Caki2 (cell line): ENCODE measurements around the gene DCLRE1A. TPM values are rescaled to one million over a fixed set of nuclear protein-coding genes. Genes with fewer than 3 reads are reported as not detected.
A peak's percentile ranks its signal among the peaks of the same experiment; 100 is the strongest.
"Not testable (repeated sequence)": the region's sequence is repeated elsewhere in the genome, so short reads cannot be mapped to it uniquely, and the experiment has no call there.

Experiments
- DNase-seq: peaks from one replicate; pipeline ENCODE4 v3.0.0-alpha.2; 2015; ENCODE audit warnings: low read depth
- in situ Hi-C: cut with HindIII; loops from 2 replicates; pipeline ENCODE4 v1.10.0; 2016; ENCODE audit warnings: low sequenced_read_pairs, low pct_unique_long_range_greater_than_20kb, mixed read lengths
- total RNA-seq: library from RNA; depleted of rRNA; stranded (reverse); fragments of >200 nt; shearing (Covaris generic); gene quantifications from 2 replicates; pipeline ENCODE4 v1.2.3, GENCODE V29; 2014; ENCODE audit warnings: low replicate concordance

Gene DCLRE1A
- total RNA-seq, 1 experiment from 2014 or later, result 7.6 TPM

DNA sequence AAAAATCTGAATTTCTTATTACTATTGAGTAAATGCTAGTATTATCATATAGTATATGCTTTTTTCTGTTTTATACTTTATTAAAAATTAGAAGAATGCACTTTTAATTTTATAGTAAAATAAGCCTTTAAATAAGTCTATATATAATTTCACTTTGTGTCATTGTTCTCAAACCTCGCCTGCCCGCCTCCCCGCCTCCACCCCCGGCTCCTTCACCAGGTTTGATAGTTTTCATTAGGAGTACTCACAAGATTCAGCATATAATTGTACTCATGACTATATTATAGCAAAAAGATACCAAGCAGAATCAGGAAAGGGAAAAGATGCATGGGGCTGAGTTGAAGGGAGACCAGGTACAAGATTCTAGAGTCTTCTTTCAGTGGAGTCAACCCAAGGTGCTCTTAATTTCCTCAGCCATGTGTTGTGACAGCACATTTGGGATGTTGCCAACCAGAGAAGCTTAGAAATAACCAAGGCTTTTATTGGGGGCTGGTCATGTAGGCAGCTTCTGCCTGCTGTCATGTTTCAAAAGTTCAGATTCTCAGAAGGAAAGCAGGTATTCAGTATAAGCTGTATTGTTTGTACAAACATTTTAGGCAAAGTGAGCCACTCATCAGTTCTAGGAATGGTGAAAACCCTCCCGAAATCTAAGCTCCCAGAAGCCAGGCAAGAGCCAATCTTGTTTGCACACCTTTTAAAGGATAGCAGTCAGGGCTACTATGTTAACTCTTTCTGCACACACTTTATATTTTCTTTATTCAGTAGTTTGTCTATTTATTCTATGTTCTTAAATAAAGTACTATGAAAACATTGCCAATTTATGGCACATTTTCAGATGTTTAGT is 12.9 kb upstream of the DCLRE1A start:
- no peak for DNase-seq
- in situ Hi-C loops, result no loop called here

DNA sequence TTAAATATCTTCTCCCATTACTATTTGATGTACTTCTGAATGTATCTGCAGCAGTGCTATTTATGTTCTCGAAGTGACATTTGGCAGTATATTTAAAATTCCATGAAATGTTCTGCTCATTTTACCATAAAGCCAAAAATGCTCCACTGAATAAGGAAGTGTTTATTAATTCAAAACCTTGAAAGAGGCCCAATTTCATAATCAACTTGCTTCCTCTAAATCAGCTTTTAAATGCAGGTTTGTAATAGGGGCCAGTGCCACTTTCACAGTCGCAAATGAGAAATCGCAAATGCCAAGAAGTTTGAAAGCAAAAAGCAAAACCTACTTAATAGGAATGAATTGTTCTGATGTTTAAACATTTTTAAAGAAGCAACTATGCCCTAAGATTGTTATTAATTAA is 12.0 kb upstream of the DCLRE1A start:
- DNase-seq, result no peak
- in situ Hi-C loops, result no loop called here

- DNase-seq, result no peak
- in situ Hi-C loops, result no loop called here
These were observed 5.4 kb upstream of the DCLRE1A start for GRCh38 chr10:113859261-113859660.

DNA sequence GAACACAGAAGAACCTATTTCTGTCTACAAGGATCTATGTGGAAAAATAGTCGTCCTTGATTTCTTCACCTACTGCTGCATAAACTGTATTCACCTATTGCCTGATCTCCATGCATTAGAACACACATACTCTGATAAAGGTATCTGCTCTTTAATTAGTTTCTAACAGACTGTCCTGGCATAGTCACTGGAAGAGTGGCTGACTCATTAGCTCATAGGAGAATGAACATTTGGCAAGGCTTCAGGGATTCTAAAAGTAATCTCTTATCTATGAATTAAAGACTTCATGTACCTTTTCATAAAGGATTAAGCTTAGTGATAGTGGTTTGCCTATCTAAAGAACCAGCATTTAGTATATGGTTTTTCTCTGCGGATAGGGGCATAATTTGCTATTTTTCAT is 4.7 kb upstream of the DCLRE1A start:
- in situ Hi-C loops, result no loop called here
- DNase-seq, result no peak

GRCh38 chr10:113857210-113857609 is 3.3 kb upstream of the DCLRE1A start:
- DNase-seq, result no peak
- in situ Hi-C loops, result no loop called here

GRCh38 chr10:113856563-113856962 is 2.7 kb upstream of the DCLRE1A start:
- no peak for DNase-seq
- in situ Hi-C loops, result no loop called here

- in situ Hi-C loops, result no loop called here
- DNase-seq, result peak; percentile 72
These were observed 1.1 kb upstream of the DCLRE1A start for GRCh38 chr10:113854761-113855588.

DNA sequence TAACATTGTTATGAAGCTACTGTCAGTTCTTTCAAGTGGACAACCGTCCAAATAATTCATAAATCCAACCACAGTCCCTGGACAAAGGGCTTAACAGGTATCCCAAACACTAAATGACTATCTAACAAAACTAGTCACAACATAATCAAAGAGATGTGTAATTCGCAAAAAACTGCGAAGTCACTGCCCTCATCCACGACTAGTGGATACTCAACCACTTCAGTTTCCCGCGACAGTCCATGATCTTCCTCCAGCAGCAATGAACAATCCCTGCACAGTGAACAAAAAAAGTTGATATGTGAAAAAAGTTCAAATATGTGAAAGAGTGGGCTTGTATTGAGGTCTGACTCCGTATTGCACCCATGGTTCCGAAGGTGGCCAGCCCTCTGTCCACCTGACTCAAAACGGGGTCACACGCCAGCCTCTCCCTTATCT is 287 bp downstream of the DCLRE1A start:
- in situ Hi-C loops, result no loop called here
- no peak for DNase-seq

GRCh38 chr10:113849946-113850345 is 3.9 kb downstream of the DCLRE1A start:
- no peak for DNase-seq

GRCh38 chr10:113849140-113849803 is 4.6 kb downstream of the DCLRE1A start:
- DNase-seq, result no peak
- in situ Hi-C loops, result no loop called here

More at GRCh38 chr10:113849946-113850345, 3.9 kb downstream of the DCLRE1A start:
- in situ Hi-C loops, result no loop called here

DNA sequence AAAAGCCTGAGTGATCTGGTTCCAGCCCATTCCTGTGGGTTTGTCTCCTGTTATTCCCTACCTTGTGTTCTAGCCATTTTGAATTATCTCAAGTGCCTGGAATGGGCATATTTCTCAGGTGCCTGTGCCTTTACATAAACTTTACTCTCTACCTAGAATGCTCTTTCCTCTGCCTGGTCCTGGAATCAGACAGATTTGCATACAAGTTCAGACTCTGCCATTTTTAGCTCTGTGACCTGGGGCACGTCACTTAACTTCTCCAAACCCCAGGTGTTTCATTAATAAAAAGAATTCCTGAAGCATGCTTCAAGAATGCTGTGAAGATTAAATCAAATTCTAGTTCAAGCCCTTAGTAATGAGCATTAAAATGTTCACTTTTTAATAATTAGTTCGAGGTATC is 7.8 kb downstream of the DCLRE1A start:
- in situ Hi-C loops, result no loop called here
- DNase-seq, result no peak

DNA sequence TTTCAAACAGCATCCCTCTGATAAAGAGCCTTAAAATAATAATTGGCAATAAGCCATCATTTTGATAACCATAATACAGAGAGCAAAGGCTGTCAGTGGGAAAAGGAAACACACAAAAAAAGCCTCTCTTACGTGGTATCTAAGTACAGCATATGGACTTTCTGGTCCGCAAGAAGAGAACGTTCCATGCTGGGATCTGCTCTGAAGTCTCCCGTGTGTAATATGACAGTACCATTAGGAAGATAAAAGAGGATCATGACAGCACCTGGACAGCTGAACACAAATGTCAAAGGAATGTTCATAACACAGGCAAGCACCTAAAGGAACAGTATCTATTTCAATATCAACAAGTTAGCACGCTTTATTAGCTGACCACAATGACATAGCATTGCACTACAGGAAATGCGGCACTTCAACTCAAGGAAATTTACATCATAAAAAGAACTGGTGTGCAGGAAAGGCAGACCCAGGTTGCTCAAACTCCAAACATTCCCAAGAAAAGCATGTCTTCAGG is 9.9 kb downstream of the DCLRE1A start:
- in situ Hi-C loops, result no loop called here
- DNase-seq, result no peak

DNA sequence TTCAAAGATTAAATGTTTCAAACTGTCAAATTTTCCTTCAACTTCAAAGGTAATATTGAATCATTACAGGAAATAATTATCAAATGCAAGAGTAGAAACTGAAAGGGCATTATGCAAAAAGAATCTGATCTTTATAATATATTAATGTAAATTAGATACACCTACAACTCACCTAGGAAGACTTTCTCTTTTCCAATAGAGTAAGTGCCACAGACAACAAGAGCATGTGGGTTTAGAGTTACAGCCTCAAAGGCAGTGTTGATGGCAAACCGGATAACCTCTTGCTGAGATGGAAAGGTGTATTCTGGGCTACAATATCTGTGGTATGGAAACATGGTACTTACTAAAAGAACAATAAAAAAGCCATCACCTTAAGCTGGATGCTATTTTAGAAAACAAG is 11.7 kb downstream of the DCLRE1A start:
- DNase-seq, result no peak
- in situ Hi-C loops, result no loop called here

DNA sequence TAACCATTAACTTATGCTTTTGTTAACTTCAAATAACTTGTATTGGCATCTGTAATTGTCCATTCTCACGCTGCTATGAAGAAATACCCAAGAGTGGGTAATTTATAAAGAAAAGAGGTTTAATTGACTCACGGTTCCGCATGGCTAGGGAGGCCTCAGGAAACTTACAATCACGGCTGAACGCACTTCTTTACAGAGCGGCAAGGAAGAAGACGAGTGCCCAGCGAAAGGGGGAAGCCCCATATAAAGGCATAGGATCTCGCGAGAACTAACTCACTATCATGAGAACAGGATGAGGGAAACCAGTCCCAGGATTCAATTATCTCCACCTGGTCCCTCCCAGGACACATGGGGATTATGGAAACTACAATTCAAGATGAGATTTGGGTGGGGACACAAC is 25.3 kb downstream of the DCLRE1A start:
- in situ Hi-C loops, result not testable (repeated sequence)
- DNase-seq, result peak; percentile 6

- no peak for DNase-seq
- in situ Hi-C loops, result no loop called here
These were observed 28.1 kb downstream of the DCLRE1A start for GRCh38 chr10:113825791-113826190.

- in situ Hi-C loops, result no loop called here
These were observed 30.5 kb downstream of the DCLRE1A start for GRCh38 chr10:113823389-113823788.

DNA sequence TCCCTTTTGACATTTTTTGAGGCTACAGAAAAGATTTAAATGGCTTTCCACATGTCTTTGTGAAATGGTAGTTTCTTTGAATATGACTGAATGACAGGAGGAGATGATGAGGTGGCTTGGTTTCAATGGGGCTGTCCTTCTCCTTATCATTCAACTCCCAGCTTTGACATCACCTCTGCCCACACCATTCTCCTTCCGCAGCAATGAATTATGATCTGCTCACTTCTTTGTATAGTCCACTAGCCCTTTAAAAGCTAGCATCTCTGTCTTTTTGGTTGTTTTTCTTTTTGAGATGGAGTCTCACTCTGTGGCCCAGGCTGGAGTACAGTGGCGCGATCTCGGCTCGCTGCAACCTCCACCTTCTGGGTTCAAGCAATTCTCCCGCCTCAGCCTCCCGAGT is 31.7 kb downstream of the DCLRE1A start:
- DNase-seq, result no peak
- in situ Hi-C loops, result no loop called here

More at GRCh38 chr10:113823389-113823788, 30.5 kb downstream of the DCLRE1A start:
- DNase-seq, result no peak

DNA sequence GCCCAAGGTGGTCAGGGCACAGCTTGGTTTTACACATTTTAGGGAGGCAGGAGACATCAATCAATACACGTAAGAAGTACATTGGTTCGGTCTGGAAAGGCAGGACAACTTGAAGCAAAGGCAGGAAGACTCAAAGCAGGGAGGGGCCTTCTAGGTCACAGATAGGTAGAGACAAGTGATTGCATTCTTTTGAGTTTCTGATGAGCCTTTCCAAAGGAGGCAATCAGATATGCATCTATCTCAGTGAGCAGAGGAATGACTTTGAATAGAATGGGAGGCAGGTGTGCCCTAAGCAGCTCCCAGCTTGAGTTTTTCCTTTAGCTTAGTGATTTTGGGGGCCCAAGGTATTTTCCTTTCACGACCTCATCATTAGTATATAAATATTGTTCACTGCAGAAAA is 32.6 kb downstream of the DCLRE1A start:
- DNase-seq, in situ Hi-C loops: not testable (repeated sequence)

- DNase-seq, result no peak
- in situ Hi-C loops, result no loop called here
These were observed 33.4 kb downstream of the DCLRE1A start for GRCh38 chr10:113820507-113820906.
